T1000 (cell line): ENCODE measurements around the gene L3MBTL3.

ENCODE experiments used
- DNase-seq: peaks from one replicate; lab custom pipeline; 2025; ENCODE audit warnings: mixed read lengths; lab: John Stamatoyannopoulos, UW

L3MBTL3 gene

GRCh38 chr6:130185658-130186057 lies 167.3 kb downstream of the L3MBTL3 start:
- no peak for DNase-seq

- no peak for DNase-seq
Observed at GRCh38 chr6:130187335-130188206, 169.2 kb downstream of the L3MBTL3 start.

- no peak for DNase-seq
Observed at GRCh38 chr6:130188207-130188899, 170.0 kb downstream of the L3MBTL3 start.

- no peak for DNase-seq
Observed at GRCh38 chr6:130189531-130190397, 171.4 kb downstream of the L3MBTL3 start.
